Peyer's patch (tissue), 4 donors: ENCODE results near the gene UMODL1. TPM values are rescaled to one million over a fixed set of nuclear protein-coding genes. Genes with fewer than 3 reads are reported as not detected.

Experiments
- DNase-seq, 3 donors: peaks; one replicate each; pipeline ENCODE4 v3.0.0-alpha.2; 2017 to 2019
- H3K27ac ChIP-seq, 4 donors: fragments of 200-600 bp; sonication (generic); one replicate each; pipeline ENCODE4 v1.5.1; 2016 to 2019
- H3K27me3 ChIP-seq, 2 donors: fragments of 200-600 bp; sonication (generic); one replicate each; pipeline ENCODE4 v1.5.1; 2019
- H3K36me3 ChIP-seq, 3 donors: fragments of 200-600 bp; sonication (generic); one replicate each; pipeline ENCODE4 v1.5.1; 2016 to 2019
- H3K4me1 ChIP-seq, 4 donors: fragments of 200-600 bp; sonication (generic); one replicate each; pipeline ENCODE4 v1.5.1; 2016 to 2019
- H3K4me3 ChIP-seq, 4 donors: fragments of 200-600 bp; sonication (generic); 1 replicate in 3 of 4; 2 replicates in 1 of 4; pipeline ENCODE4 v1.5.1; 2016 to 2019; ENCODE audit warnings: mild to moderate bottlenecking in 1 of 4
- H3K9me3 ChIP-seq, 4 donors: fragments of 200-600 bp; sonication (generic); one replicate each; pipeline ENCODE4 v1.5.1; 2016 to 2019; ENCODE audit warnings: mild to moderate bottlenecking in 1 of 4
- POLR2A ChIP-seq, 2 donors: fragments of 450-650 bp; IDR thresholded peaks; one replicate each; pipeline ENCODE4 v1.5.1; 2017; ENCODE audit warnings: antibody characterized with exemption in 2 of 2, mild to moderate bottlenecking in 2 of 2, moderate library complexity in 2 of 2
- total RNA-seq, 4 donors: library from RNA; depleted of rRNA; stranded (reverse); fragments of >200 nt; gene quantifications; one replicate each; pipeline ENCODE4 v1.1.0, GENCODE V29; 2016
- TF ChIP-seq, protein P1 (sequence below), 6 experiments: fragments of 450-650 bp in 4 of 6; fragments of 200-600 bp in 2 of 6; sonication (generic) in 1 of 6; IDR thresholded peaks; one replicate each; pipeline ENCODE4 v1.5.1; 2017 to 2019; ENCODE audit warnings: antibody characterized with exemption in 6 of 6, mild to moderate bottlenecking in 3 of 6, moderate library complexity in 1 of 6

The UMODL1 gene
- total RNA-seq, 4 donors from 2014 or later: 0.53 to 0.95 (median 0.83) TPM; not detected in 1

- H3K36me3 ChIP-seq: no peaks in the 10 kb centered on the region
Observed at GRCh38 chr21:42066521-42066920, 4.6 kb upstream of the UMODL1 start.

GRCh38 chr21:42067531-42068255 lies 3.4 kb upstream of the UMODL1 start:
- no peak for TF ChIP-seq POLR2A (IDR thresholded peaks at IDR 0.05)
- TF ChIP-seq, protein P1, sequence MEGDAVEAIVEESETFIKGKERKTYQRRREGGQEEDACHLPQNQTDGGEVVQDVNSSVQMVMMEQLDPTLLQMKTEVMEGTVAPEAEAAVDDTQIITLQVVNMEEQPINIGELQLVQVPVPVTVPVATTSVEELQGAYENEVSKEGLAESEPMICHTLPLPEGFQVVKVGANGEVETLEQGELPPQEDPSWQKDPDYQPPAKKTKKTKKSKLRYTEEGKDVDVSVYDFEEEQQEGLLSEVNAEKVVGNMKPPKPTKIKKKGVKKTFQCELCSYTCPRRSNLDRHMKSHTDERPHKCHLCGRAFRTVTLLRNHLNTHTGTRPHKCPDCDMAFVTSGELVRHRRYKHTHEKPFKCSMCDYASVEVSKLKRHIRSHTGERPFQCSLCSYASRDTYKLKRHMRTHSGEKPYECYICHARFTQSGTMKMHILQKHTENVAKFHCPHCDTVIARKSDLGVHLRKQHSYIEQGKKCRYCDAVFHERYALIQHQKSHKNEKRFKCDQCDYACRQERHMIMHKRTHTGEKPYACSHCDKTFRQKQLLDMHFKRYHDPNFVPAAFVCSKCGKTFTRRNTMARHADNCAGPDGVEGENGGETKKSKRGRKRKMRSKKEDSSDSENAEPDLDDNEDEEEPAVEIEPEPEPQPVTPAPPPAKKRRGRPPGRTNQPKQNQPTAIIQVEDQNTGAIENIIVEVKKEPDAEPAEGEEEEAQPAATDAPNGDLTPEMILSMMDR (IDR thresholded peaks at IDR 0.05): no peak
- Histone ChIP-seq H3K4me3 (no peak overlapping the region), H3K36me3 (no peaks in the 10 kb centered on the region), H3K27ac (no peak overlapping the region), H3K4me1 (peaks cover 0 to 20% (median 5%) of the 10 kb centered on the region in 4 donors), H3K27me3 (no peaks in the 10 kb centered on the region), H3K9me3 (no peaks in the 10 kb centered on the region)
- DNase-seq: no peak

More at GRCh38 chr21:42066521-42066920, 4.6 kb upstream of the UMODL1 start:
- Histone ChIP-seq H3K27ac (no peak overlapping the region), H3K4me1 (peaks cover 7 to 30% (median 9%) of the 10 kb centered on the region in 4 donors), H3K4me3 (no peak overlapping the region), H3K27me3 (no peaks in the 10 kb centered on the region), H3K9me3 (no peaks in the 10 kb centered on the region)
- peak in 1 of 3 donors; percentile 44 for DNase-seq
- TF ChIP-seq, protein P1 (IDR thresholded peaks at IDR 0.05): no peak
- TF ChIP-seq POLR2A (IDR thresholded peaks at IDR 0.05): no peak

DNA sequence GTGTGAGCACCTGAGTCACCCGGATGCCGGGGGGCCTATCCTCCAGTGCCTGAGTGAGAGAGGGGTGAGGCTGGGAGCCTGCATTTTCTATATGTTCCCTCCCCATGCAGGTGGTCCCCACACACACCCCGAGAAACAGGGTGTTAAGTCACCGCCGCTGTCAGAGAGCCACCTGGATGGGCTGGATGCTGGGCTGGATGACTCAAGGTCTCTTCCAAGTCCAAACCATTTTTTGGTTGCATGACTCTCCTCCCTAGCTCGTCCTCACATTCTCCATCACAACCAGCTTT lies 2.9 kb upstream of the UMODL1 start:
- H3K4me1 ChIP-seq: peaks cover 0 to 15% (median 3%) of the 10 kb centered on the region in 4 donors
- no peaks in the 10 kb centered on the region for H3K27me3 ChIP-seq
- H3K4me3 ChIP-seq: no peak overlapping the region
- no peak overlapping the region for H3K27ac ChIP-seq
- H3K9me3 ChIP-seq: no peaks in the 10 kb centered on the region
- no peaks in the 10 kb centered on the region for H3K36me3 ChIP-seq
- DNase-seq: no peak
- no peak for TF ChIP-seq POLR2A (IDR thresholded peaks at IDR 0.05)
- TF ChIP-seq, protein P1 (IDR thresholded peaks at IDR 0.05): no peak

DNA sequence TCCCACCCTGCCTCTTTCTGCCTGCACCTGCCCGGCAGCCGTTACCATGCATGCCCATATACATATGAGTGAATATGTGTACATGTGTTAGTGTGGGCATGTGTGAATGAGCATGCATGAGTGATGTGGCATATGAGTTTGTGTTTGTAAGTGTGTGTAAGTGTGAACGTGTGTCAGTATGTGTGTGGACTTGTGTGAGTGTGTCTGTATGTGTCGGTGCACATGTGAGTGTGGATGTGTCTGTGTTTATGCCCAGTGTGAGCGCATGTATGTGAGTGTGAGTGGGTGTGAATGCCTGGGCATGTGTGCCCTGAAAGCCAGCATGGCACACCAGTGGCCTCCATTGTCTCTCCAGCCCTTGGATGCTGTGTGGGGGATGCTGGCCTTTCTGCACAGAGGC lies 2.5 kb upstream of the UMODL1 start:
- H3K27me3 ChIP-seq: no peaks in the 10 kb centered on the region
- DNase-seq: no peak
- no peaks in the 10 kb centered on the region for H3K9me3 ChIP-seq
- H3K4me3 ChIP-seq: no peak overlapping the region
- TF ChIP-seq, protein P1 (IDR thresholded peaks at IDR 0.05): no peak
- TF ChIP-seq POLR2A (IDR thresholded peaks at IDR 0.05): no peak
- peaks cover 0 to 12% (median 1%) of the 10 kb centered on the region in 4 donors for H3K4me1 ChIP-seq
- H3K36me3 ChIP-seq: no peaks in the 10 kb centered on the region
- no peak overlapping the region for H3K27ac ChIP-seq

GRCh38 chr21:42069327-42069726 lies 1.8 kb upstream of the UMODL1 start:
- no peak overlapping the region for H3K27ac ChIP-seq
- H3K4me3 ChIP-seq: no peak overlapping the region
- no peak for DNase-seq
- TF ChIP-seq, protein P1 (IDR thresholded peaks at IDR 0.05): no peak
- no peak for TF ChIP-seq POLR2A (IDR thresholded peaks at IDR 0.05)
- H3K9me3 ChIP-seq: no peaks in the 10 kb centered on the region
- H3K4me1 ChIP-seq: peaks cover 0 to 4% (median 0%) of the 10 kb centered on the region in 4 donors
- H3K27me3 ChIP-seq: no peaks in the 10 kb centered on the region
- H3K36me3 ChIP-seq: no peaks in the 10 kb centered on the region
